PC-3 (cell line): ENCODE results near the gene EIF5B. TPM values are rescaled to one million over a fixed set of nuclear protein-coding genes. Genes with fewer than 3 reads are reported as not detected.

Experiments used
- ATAC-seq: fragments of 200-7000 bp; cut with Tn5 transposase; 2 replicates; pipeline ENCODE4 v1.9.1; 2020; ENCODE audit warnings: mild to moderate bottlenecking, moderate library complexity
- BruUV-seq: library from RNA; stranded (reverse); fragments of 400-500 nt; replicated peaks from 2 replicates; lab custom pipeline; 2021; lab: Mats Ljungman, UMichigan
- CTCF ChIA-PET: fragments of 300-600 bp; sonication (Branson Sonifier 250); formaldehyde crosslinking; loops from one replicate; lab custom pipeline; 2022; ENCODE audit warnings: antibody characterized with exemption; lab: Charles Lee
- POLR2A ChIA-PET: fragments of 300-600 bp; sonication (Branson Sonifier 250); formaldehyde crosslinking; loops from one replicate; lab custom pipeline; 2022; ENCODE audit warnings: antibody characterized with exemption; ENCODE audit not compliant: unreplicated experiment; lab: Charles Lee
- DNase-seq: peaks from one replicate; pipeline ENCODE4 v3.0.0-alpha.2; 2015
- H2AFZ ChIP-seq: fragments of 300-600 bp; sonication (generic); 2 replicates; pipeline ENCODE4 v1.6.0; 2016; ENCODE audit warnings: antibody characterized with exemption, low read length
- H3F3A ChIP-seq: fragments of 300-600 bp; sonication (generic); one replicate; pipeline ENCODE4 v1.6.0; 2017; ENCODE audit warnings: antibody characterized with exemption, low read length, control low read depth, mild to moderate bottlenecking; ENCODE audit not compliant: unreplicated experiment
- H3K27ac ChIP-seq: fragments of 300-600 bp; sonication (generic); 2 replicates; pipeline ENCODE4 v1.5.1; 2016; ENCODE audit warnings: mild to moderate bottlenecking, low read length
- H3K27me3 ChIP-seq: fragments of 300-600 bp; sonication (generic); 2 replicates; pipeline ENCODE4 v1.6.1; 2016; ENCODE audit warnings: low read length, mixed read lengths
- H3K36me3 ChIP-seq: fragments of 300-600 bp; sonication (generic); 2 replicates; pipeline ENCODE4 v1.6.1; 2016; ENCODE audit warnings: low read depth, mixed run types, low read length, mixed read lengths
- H3K4me1 ChIP-seq: fragments of 300-600 bp; sonication (generic); 2 replicates; pipeline ENCODE4 v1.5.1; 2016; ENCODE audit warnings: low read length; ENCODE audit not compliant: insufficient read depth
- H3K4me2 ChIP-seq: fragments of 300-600 bp; sonication (generic); 2 replicates; pipeline ENCODE4 v1.6.0; 2016; ENCODE audit warnings: low read length
- H3K4me3 ChIP-seq: fragments of 300-600 bp; sonication (generic); 2 replicates; pipeline ENCODE4 v1.5.1; 2016; ENCODE audit warnings: mild to moderate bottlenecking, low read length, mixed read lengths
- H3K79me2 ChIP-seq: fragments of 300-600 bp; sonication (generic); 2 replicates; pipeline ENCODE4 v1.6.1; 2017; ENCODE audit warnings: low read length, mixed read lengths
- H3K9ac ChIP-seq: fragments of 300-600 bp; sonication (generic); 2 replicates; pipeline ENCODE4 v1.6.0; 2016; ENCODE audit warnings: mild to moderate bottlenecking, low read length
- H3K9me2 ChIP-seq: fragments of 300-600 bp; sonication (generic); replicated peaks from 2 replicates; pipeline ENCODE4 v1.6.1; 2016; ENCODE audit warnings: mixed run types, low read length, mixed read lengths
- H3K9me3 ChIP-seq: fragments of 300-600 bp; sonication (generic); 2 replicates; pipeline ENCODE4 v1.6.1; 2016; ENCODE audit warnings: low read length, mixed read lengths
- H4K20me1 ChIP-seq: fragments of 300-600 bp; sonication (generic); 2 replicates; pipeline ENCODE4 v1.6.1; 2016; ENCODE audit warnings: low read length, mixed read lengths
- CTCF ChIP-seq: fragments of 300-600 bp; sonication (generic); conservative IDR thresholded peaks from 2 replicates; pipeline ENCODE4 v1.5.1; 2017; ENCODE audit warnings: antibody characterized with exemption, low read depth, mild to moderate bottlenecking, low read length
- EZH2 ChIP-seq: fragments of 300-600 bp; sonication (generic); IDR thresholded peaks from one replicate; pipeline ENCODE4 v1.6.1; 2017; ENCODE audit warnings: antibody characterized with exemption, mild to moderate bottlenecking, low read length; ENCODE audit not compliant: unreplicated experiment
- EZH2phosphoT487 ChIP-seq: fragments of 300-600 bp; sonication (generic); IDR thresholded peaks from 2 replicates; pipeline ENCODE4 v1.6.1; 2018; ENCODE audit warnings: mild to moderate bottlenecking, antibody characterized with exemption, low read length, borderline replicate concordance
- intact Hi-C: fragments of 100-400 bp; cut with micrococcal nuclease; formaldehyde crosslinking; loops from 2 replicates; pipeline ENCODE4 v1.9.0; 2023
- total RNA-seq: library from RNA; depleted of rRNA; stranded (reverse); fragments of >200 nt; gene quantifications from 2 replicates; pipeline ENCODE4 v1.2.3, GENCODE V29; 2014

Gene EIF5B
- total RNA-seq, 1 experiment from 2014 or later, result 35.9 TPM

- H3K9me2 ChIP-seq, result no peaks in the 10 kb centered on the region
- no peak overlapping the region for H3K9ac ChIP-seq
- no peak overlapping the region for H3K4me2 ChIP-seq
- intact Hi-C loops, result no loop called here
- H2AFZ ChIP-seq, result no peak overlapping the region
- ChIA-PET POLR2A (interaction anchor here (0.6 kb wide), 1 partner anchor 29 kb away, joined by 6 read pairs; no protein-coding TSS in a partner anchor), CTCF (no interaction called here)
- H3K36me3 ChIP-seq, result peaks cover 24% of the 10 kb centered on the region
- no peaks in the 10 kb centered on the region for H3K4me1 ChIP-seq
- H3F3A ChIP-seq, result peaks cover 3% of the 10 kb centered on the region
- no peaks in the 10 kb centered on the region for H3K27me3 ChIP-seq
- ATAC-seq (no peak), DNase-seq (no peak)
- no peak overlapping the region for H3K4me3 ChIP-seq
- H3K79me2 ChIP-seq, result no peaks in the 10 kb centered on the region
- no peaks in the 10 kb centered on the region for H4K20me1 ChIP-seq
- H3K9me3 ChIP-seq, result no peaks in the 10 kb centered on the region
- no TSS peak for BruUV-seq
- H3K27ac ChIP-seq, result no peak overlapping the region
- TF ChIP-seq EZH2 (no peak), CTCF (no peak), EZH2phosphoT487 (no peak)
These were observed 93.6 kb downstream of the EIF5B start for GRCh38 chr2:99430614-99431291.

- no peak overlapping the region for H3K27ac ChIP-seq
- peaks cover 24% of the 10 kb centered on the region for H3K36me3 ChIP-seq
- no TSS peak for BruUV-seq
- no peak overlapping the region for H2AFZ ChIP-seq
- H3K9me3 ChIP-seq, result no peaks in the 10 kb centered on the region
- CTCF ChIA-PET, result no interaction called here
- no peak for DNase-seq
- no peak overlapping the region for H3K4me3 ChIP-seq
- intact Hi-C loops, result no loop called here
- no peak for ATAC-seq
- no peak for TF ChIP-seq EZH2
- TF ChIP-seq CTCF, result no peak
- TF ChIP-seq EZH2phosphoT487, result no peak
- H3K27me3 ChIP-seq, result no peaks in the 10 kb centered on the region
- H3K4me2 ChIP-seq, result no peak overlapping the region
- no peak overlapping the region for H3K9ac ChIP-seq
- H3K9me2 ChIP-seq, result no peaks in the 10 kb centered on the region
- no peaks in the 10 kb centered on the region for H4K20me1 ChIP-seq
- H3K4me1 ChIP-seq, result no peaks in the 10 kb centered on the region
- POLR2A ChIA-PET, result no interaction called here
- peaks cover 3% of the 10 kb centered on the region for H3F3A ChIP-seq
- H3K79me2 ChIP-seq, result no peaks in the 10 kb centered on the region
These were observed 94.5 kb downstream of the EIF5B start for GRCh38 chr2:99431587-99432275.

GRCh38 chr2:99433340-99433739 is 96.2 kb downstream of the EIF5B start:
- H3K36me3 ChIP-seq, result peaks cover 28% of the 10 kb centered on the region
- TF ChIP-seq EZH2 (no peak), CTCF (no peak), EZH2phosphoT487 (no peak)
- POLR2A ChIA-PET, result no interaction called here

More at GRCh38 chr2:99433340-99433739, 96.2 kb downstream of the EIF5B start:
- Histone ChIP-seq H3K9me2 (no peaks in the 10 kb centered on the region), H3K27me3 (no peaks in the 10 kb centered on the region), H3K27ac (no peak overlapping the region), H4K20me1 (no peaks in the 10 kb centered on the region), H3K4me3 (no peak overlapping the region), H3K9ac (no peak overlapping the region), H3K4me1 (no peaks in the 10 kb centered on the region), H3K4me2 (no peak overlapping the region), H3K9me3 (no peaks in the 10 kb centered on the region), H3K79me2 (no peaks in the 10 kb centered on the region), H3F3A (peaks cover 3% of the 10 kb centered on the region), H2AFZ (no peak overlapping the region)
- no TSS peak for BruUV-seq
- CTCF ChIA-PET, result no interaction called here
- intact Hi-C loops, result no loop called here
- DNase-seq (no peak), ATAC-seq (no peak)
